K562 (cell line): Measurements from ENCODE around the gene PDGFC. TPM values are rescaled to one million over a fixed set of nuclear protein-coding genes. Genes with fewer than 3 reads are reported as not detected.

Experiments used
- ATAC-seq: fragments of 200-7000 bp; cut with Tn5 transposase; 3 replicates; pipeline ENCODE4 v1.9.1; 2020; ENCODE audit warnings: moderate library complexity
- BruUV-seq: library from RNA; stranded (reverse); fragments of 400-500 nt; replicated peaks from 2 replicates; lab custom pipeline; 2021; lab: Mats Ljungman, UMichigan
- CTCF ChIA-PET: fragments of 300-600 bp; formaldehyde crosslinking; extraction: SDS; loops from one replicate; lab custom pipeline; 2021; ENCODE audit warnings: low intra/inter-chr PET ratio; lab: Yijun Ruan, JAX
- POLR2A ChIA-PET: fragments of 300-600, 350-650 bp; sonication (Branson Sonifier 250); formaldehyde crosslinking; extraction: SDS; loops from one replicate; lab custom pipeline; 2021; ENCODE audit warnings: antibody characterized with exemption, inconsistent platforms; lab: Yijun Ruan, JAX
- DNase-seq, 4 experiments: peaks; one replicate each; pipeline versions ENCODE4 v3.0.0 to v3.0.0-alpha.2; 2011 to 2018; ENCODE audit warnings: low spot score in 3 of 4, mixed read lengths in 3 of 4; ENCODE audit errors: extremely low read depth in 1 of 4
- FAIRE-seq: peaks from 2 replicates; lab custom pipeline; 2011; peaks lifted over from hg19 to GRCh38; lab: Jason Lieb, UNC
- H2AFZ ChIP-seq: 2 replicates; pipeline ENCODE4 v1.6.0; 2011; ENCODE audit warnings: low read depth, low read length, control low read depth, inconsistent platforms
- H3K27ac ChIP-seq: fragments of 200-600 bp; 3 replicates; pipeline ENCODE4 v1.8.0; 2011; ENCODE audit warnings: low read depth, mild to moderate bottlenecking, control low read depth, inconsistent platforms, low read length, moderate library complexity, mixed read lengths; ENCODE audit errors: extremely low read depth
- H3K27me3 ChIP-seq, 2 experiments: fragments of 300-600 bp in 1 of 2; 2 replicates in 1 of 2; 3 replicates in 1 of 2; pipeline versions ENCODE4 v1.6.0 to v1.8.0; 2011; ENCODE audit warnings: inconsistent platforms in 2 of 2, low read length in 2 of 2, mild to moderate bottlenecking in 1 of 2, mixed read lengths in 1 of 2, moderate library complexity in 1 of 2; ENCODE audit not compliant: control insufficient read depth in 2 of 2, insufficient read depth in 2 of 2
- H3K36me3 ChIP-seq: fragments of 300-600 bp; 3 replicates; pipeline ENCODE4 v1.8.0; 2011; ENCODE audit warnings: mild to moderate bottlenecking, low read length, inconsistent platforms; ENCODE audit not compliant: control insufficient read depth, insufficient read depth
- H3K4me1 ChIP-seq, 2 experiments: fragments of 200-600 bp in 1 of 2; replicated peaks in 1 of 2; 2 replicates in 1 of 2; 3 replicates in 1 of 2; pipeline versions ENCODE4 v1.5.1 to v1.8.0; 2011; ENCODE audit warnings: inconsistent platforms in 2 of 2, low read length in 2 of 2, mild to moderate bottlenecking in 1 of 2, mixed read lengths in 1 of 2, moderate library complexity in 1 of 2; ENCODE audit not compliant: control insufficient read depth in 2 of 2, insufficient read depth in 2 of 2
- H3K4me2 ChIP-seq: 2 replicates; pipeline ENCODE4 v1.6.1; 2011; ENCODE audit warnings: low read length, control low read depth, inconsistent platforms, mixed read lengths; ENCODE audit not compliant: insufficient read depth
- H3K4me3 ChIP-seq: fragments of 200-600 bp; sonication (generic), shearing (Covaris generic); 2 replicates; pipeline ENCODE4 v1.5.1; 2016; ENCODE audit warnings: control low read depth, inconsistent platforms
- H3K79me2 ChIP-seq: fragments of 200-600 bp; 3 replicates; pipeline ENCODE4 v1.8.0; 2011; ENCODE audit warnings: low read length, inconsistent platforms; ENCODE audit not compliant: control insufficient read depth, insufficient read depth
- H3K9ac ChIP-seq, 2 experiments: 2 replicates each; pipeline versions ENCODE4 v1.6.0 to v1.6.1; 2011; ENCODE audit warnings: low read depth in 2 of 2, low read length in 2 of 2, control low read depth in 1 of 2, inconsistent platforms in 1 of 2, mild to moderate bottlenecking in 1 of 2, mixed read lengths in 1 of 2; ENCODE audit not compliant: insufficient read depth in 1 of 2
- H3K9me1 ChIP-seq: one replicate; pipeline ENCODE4 v1.6.0; 2011; ENCODE audit warnings: inconsistent platforms, mild to moderate bottlenecking, low read length, moderate library complexity; ENCODE audit not compliant: control insufficient read depth, insufficient read depth
- H3K9me3 ChIP-seq: replicated peaks from 2 replicates; pipeline ENCODE4 v1.5.1; 2011; ENCODE audit warnings: low read depth, low read length, inconsistent platforms; ENCODE audit not compliant: control insufficient read depth, insufficient read depth
- H4K20me1 ChIP-seq: replicated peaks from 2 replicates; pipeline ENCODE4 v1.6.1; 2011; ENCODE audit warnings: low read length, inconsistent platforms, mixed read lengths; ENCODE audit not compliant: control insufficient read depth, insufficient read depth
- ATF7 ChIP-seq: fragments of 450-650 bp; IDR thresholded peaks from 2 replicates; pipeline ENCODE4 v1.7.1; 2014; ENCODE audit warnings: mild to moderate bottlenecking, moderate library complexity
- E2F4 ChIP-seq: sonication (generic); formaldehyde crosslinking; IDR thresholded peaks from 2 replicates; pipeline ENCODE4 v1.8.0; 2022; ENCODE audit warnings: mild to moderate bottlenecking, low read depth, missing genetic modification reagents
- ETS1 ChIP-seq: conservative IDR thresholded peaks from 2 replicates; pipeline ENCODE4 v1.6.1; 2011; ENCODE audit warnings: low read depth, mild to moderate bottlenecking, low read length; ENCODE audit not compliant: control insufficient read depth
- GABPA ChIP-seq: fragments of 200-800 bp; sonication (Bioruptor generic); conservative IDR thresholded peaks from 2 replicates; pipeline ENCODE4 v1.6.1; 2016; ENCODE audit warnings: low read depth, missing genetic modification characterization, missing compliant biosample characterization
- ID3 ChIP-seq, 2 experiments: fragments of 250-450 bp in 1 of 2; fragments of 450-650 bp in 1 of 2; sonication (Bioruptor Pico) in 1 of 2; IDR thresholded peaks; 2 replicates each; pipeline versions ENCODE4 v1.6.1 to v1.8.0; 2016 to 2021; ENCODE audit warnings: mild to moderate bottlenecking in 2 of 2, moderate library complexity in 2 of 2, missing compliant biosample characterization in 1 of 2, missing genetic modification characterization in 1 of 2
- MAX ChIP-seq: sonication (generic); formaldehyde crosslinking; IDR thresholded peaks from 2 replicates; pipeline ENCODE4 v1.9.0; 2022; ENCODE audit warnings: mild to moderate bottlenecking, missing genetic modification reagents
- MIER1 ChIP-seq: fragments of 450-650 bp; IDR thresholded peaks from 2 replicates; pipeline ENCODE4 v1.6.1; 2016; ENCODE audit warnings: antibody characterized with exemption, mild to moderate bottlenecking, low read depth
- NCOA1 ChIP-seq: fragments of 450-650 bp; IDR thresholded peaks from 2 replicates; pipeline ENCODE4 v1.6.1; 2016; ENCODE audit warnings: low read depth
- OTX1 ChIP-seq: fragments of 450-650 bp; formaldehyde crosslinking; IDR thresholded peaks from 2 replicates; pipeline ENCODE4 v1.4.0; 2022; ENCODE audit warnings: mild to moderate bottlenecking
- RBBP5 ChIP-seq: fragments of 200-600 bp; sonication (generic); IDR thresholded peaks from 2 replicates; pipeline ENCODE4 v1.6.1; 2012; ENCODE audit warnings: borderline replicate concordance, mild to moderate bottlenecking, low read length, control low read depth, inconsistent platforms; ENCODE audit not compliant: insufficient read depth, poor library complexity, severe bottlenecking
- TRIM25 ChIP-seq: fragments of 450-650 bp; IDR thresholded peaks from 2 replicates; pipeline ENCODE4 v1.7.0; 2016; ENCODE audit warnings: borderline replicate concordance
- ZNF354B ChIP-seq: fragments of 250-450 bp; sonication (Bioruptor Pico); IDR thresholded peaks from 2 replicates; pipeline ENCODE4 v1.4.0; 2020
- ZNF740 ChIP-seq, 3 experiments: fragments of 200-800 bp in 1 of 3; sonication (Bioruptor generic) in 1 of 3; sonication (generic) in 1 of 3; formaldehyde crosslinking in 1 of 3; IDR thresholded peaks; 2 replicates each; pipeline versions ENCODE4 v1.6.1 to v1.8.0; 2016 to 2022; ENCODE audit warnings: mild to moderate bottlenecking in 2 of 3, missing compliant biosample characterization in 2 of 3, missing genetic modification characterization in 2 of 3, missing genetic modification reagents in 1 of 3
- WGBS: fragments of 100-300 bp; shearing (Covaris generic); methylation state at CpG from one replicate; pipeline ENCODE4 v1.1.6; 2016; ENCODE audit warnings: low coverage, mixed read lengths; ENCODE audit not compliant: insufficient coverage; ENCODE audit errors: missing lambda C conversion rate; 5-methylcytosine and 5-hydroxymethylcytosine counted together
- in situ Hi-C: fragments of 300-500 bp; cut with MboI; formaldehyde crosslinking; loops from 4 replicates; pipeline ENCODE4 v1.15.0; 2018; ENCODE audit warnings: inconsistent platforms, mixed read lengths
- intact Hi-C: fragments of 100-400 bp; cut with micrococcal nuclease; formaldehyde crosslinking; loops from 2 replicates; pipeline ENCODE4 v1.14.2; 2022
- polyA plus RNA-seq, 8 experiments: library from polyadenylated mRNA; depleted of rRNA in 4 of 8; stranded (reverse) in 5 of 8; unstranded in 3 of 8; fragments of >200 nt; fragmentation: Nextera tagmentation in 2 of 8; fragmentation: Illumina TruSeq in 1 of 8; extraction: Ambion mirVana in 2 of 8; extraction: Trizol in 1 of 8; gene quantifications; 2 replicates each; pipeline versions ENCODE4 v1.2.1 to v1.2.3, GENCODE V29; 2011 to 2014; ENCODE audit warnings: inconsistent platforms in 1 of 8, missing spikeins in 1 of 8
- total RNA-seq, 7 experiments: library from RNA; depleted of rRNA in 6 of 7; stranded (reverse); fragments of >200 nt in 6 of 7; fragmentation: Illumina TruSeq in 2 of 7; extraction: Trizol in 2 of 7; gene quantifications; 2 replicates each; pipeline versions ENCODE4 v1.2.1 to v1.2.3, GENCODE V29; 2011 to 2021; ENCODE audit warnings: low replicate concordance in 1 of 7
- TF ChIP-seq, protein P1 (sequence below): fragments of 450-650 bp; IDR thresholded peaks from 2 replicates; pipeline ENCODE4 v1.6.1; 2016; ENCODE audit warnings: antibody characterized with exemption

Gene PDGFC
- total and polyA plus RNA-seq, 9 of the 15 experiments (the other 6 are each of a cell fraction or from before 2014, with no cell fraction given), result not detected

- H3K27ac ChIP-seq, result no peak overlapping the region
- WGBS, result 0% methylated on average over 2 of the region's 2 CpGs
- intact Hi-C loops, result no loop called here
- no peak for TF ChIP-seq GABPA (tag)
- no peak for TF ChIP-seq MIER1
- TF ChIP-seq MAX, result no peak
- no peak for TF ChIP-seq OTX1 (CRISPR knock-in tag)
- TF ChIP-seq NCOA1, result no peak
- TF ChIP-seq, protein P1, sequence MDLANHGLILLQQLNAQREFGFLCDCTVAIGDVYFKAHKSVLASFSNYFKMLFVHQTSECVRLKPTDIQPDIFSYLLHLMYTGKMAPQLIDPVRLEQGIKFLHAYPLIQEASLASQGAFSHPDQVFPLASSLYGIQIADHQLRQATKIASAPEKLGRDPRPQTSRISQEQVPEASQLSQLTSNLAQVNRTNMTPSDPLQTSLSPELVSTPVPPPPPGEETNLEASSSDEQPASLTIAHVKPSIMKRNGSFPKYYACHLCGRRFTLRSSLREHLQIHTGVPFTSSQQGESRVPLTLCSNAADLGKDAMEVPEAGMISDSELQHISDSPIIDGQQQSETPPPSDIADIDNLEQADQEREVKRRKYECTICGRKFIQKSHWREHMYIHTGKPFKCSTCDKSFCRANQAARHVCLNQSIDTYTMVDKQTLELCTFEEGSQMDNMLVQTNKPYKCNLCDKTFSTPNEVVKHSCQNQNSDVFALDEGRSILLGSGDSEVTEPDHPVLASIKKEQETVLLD, result no peak
- no peak for TF ChIP-seq ETS1
- TF ChIP-seq ATF7, result no peak
- no peak for TF ChIP-seq ID3 (CRISPR knock-in tag; IDR thresholded peaks at IDR 0.05)
- TF ChIP-seq ID3 (tag; IDR thresholded peaks at IDR 0.05), result no peak
- TF ChIP-seq RBBP5, result no peak
- no peak for TF ChIP-seq ZNF354B (CRISPR knock-in tag)
- TF ChIP-seq E2F4 (CRISPR knock-in tag), result no peak
- no peak for TF ChIP-seq ZNF740 (CRISPR knock-in tag; IDR thresholded peaks at IDR 0.05)
- TF ChIP-seq ZNF740 (tag; IDR thresholded peaks at IDR 0.05), result no peak
- TF ChIP-seq TRIM25, result no peak
- TF ChIP-seq, all 486 proteins: peak for 0
- Histone ChIP-seq H3K36me3 (no peaks in the 10 kb centered on the region), H3K27me3 (no peaks in the 10 kb centered on the region), H3K4me2 (no peak overlapping the region), H3K79me2 (no peaks in the 10 kb centered on the region), H2AFZ (no peak overlapping the region), H3K9me3 (no peaks in the 10 kb centered on the region), H3K9me1 (no peaks in the 10 kb centered on the region), H3K4me1 (no peaks in the 10 kb centered on the region), H3K9ac (no peak overlapping the region), H4K20me1 (no peaks in the 10 kb centered on the region), H3K4me3 (no peak overlapping the region)
- ChIA-PET CTCF (no interaction called here), POLR2A (no interaction called here)
- DNase-seq, result no peak
- FAIRE-seq, result no peak
- in situ Hi-C loops, result no loop called here
- BruUV-seq, result no TSS peak
- ATAC-seq, result no peak
These were observed 85.1 kb downstream of the PDGFC start for GRCh38 chr4:156886481-156886880.
